Esophagus muscularis mucosa (tissue), 4 donors: ENCODE data around the gene KCNG1. TPM values are rescaled to one million over a fixed set of nuclear protein-coding genes. Genes with fewer than 3 reads are reported as not detected.

Experiments
- DNase-seq: peaks from one replicate; pipeline ENCODE4 v3.0.0-alpha.2; 2017; ENCODE audit errors: extremely low spot score
- H3K27ac ChIP-seq, 4 donors: fragments of 200-600 bp; sonication (generic); replicated peaks in 1 of 4; 1 replicate in 3 of 4; 2 replicates in 1 of 4; pipeline ENCODE4 v1.5.1; 2016 to 2019; ENCODE audit warnings: mild to moderate bottlenecking in 1 of 4
- H3K27me3 ChIP-seq, 4 donors: fragments of 200-600 bp; sonication (generic); one replicate each; pipeline versions ENCODE4 v1.5.1 to v1.6.0; 2016 to 2019
- H3K36me3 ChIP-seq, 4 donors: fragments of 200-600 bp; sonication (generic); one replicate each; pipeline ENCODE4 v1.5.1; 2016 to 2019
- H3K4me1 ChIP-seq, 4 donors: fragments of 200-600 bp; sonication (generic); one replicate each; pipeline ENCODE4 v1.5.1; 2016 to 2019
- H3K4me3 ChIP-seq, 4 donors: fragments of 200-600 bp; sonication (generic); 1 replicate in 2 of 4; 2 replicates in 2 of 4; pipeline ENCODE4 v1.5.1; 2016 to 2019; ENCODE audit warnings: mild to moderate bottlenecking in 4 of 4, moderate library complexity in 1 of 4
- H3K9me3 ChIP-seq, 4 donors: fragments of 200-600 bp; sonication (generic); 1 replicate in 3 of 4; 2 replicates in 1 of 4; pipeline ENCODE4 v1.5.1; 2016 to 2019
- EP300 ChIP-seq: sonication (generic); formaldehyde crosslinking; IDR thresholded peaks from one replicate; pipeline ENCODE4 v1.6.1; 2017; ENCODE audit warnings: antibody characterized with exemption
- POLR2A ChIP-seq: fragments of 450-650 bp; IDR thresholded peaks from one replicate; pipeline ENCODE4 v1.6.1; 2017; ENCODE audit warnings: antibody characterized with exemption, moderate library complexity, mild to moderate bottlenecking, low read depth
- POLR2AphosphoS5 ChIP-seq, 2 donors: sonication (generic); formaldehyde crosslinking; IDR thresholded peaks; one replicate each; pipeline ENCODE4 v1.6.1; 2017; ENCODE audit warnings: antibody characterized with exemption in 2 of 2
- WGBS: methylation state at CpG from one replicate; pipeline ENCODE4 v1.1.5; 2018; 5-methylcytosine and 5-hydroxymethylcytosine counted together
- intact Hi-C: fragments of 100-400 bp; cut with DNase I; formaldehyde crosslinking; loops from one replicate; pipeline ENCODE4 v1.15.1; 2023
- total RNA-seq, 4 donors: library from RNA; depleted of rRNA; stranded (reverse); fragments of >200 nt; gene quantifications; one replicate each; pipeline versions ENCODE4 v1.1.0 to v1.2.1, GENCODE V29; 2016
- TF ChIP-seq, protein P1 (sequence below), 3 experiments: fragments of 200-600 bp in 2 of 3; fragments of 450-650 bp in 1 of 3; sonication (generic) in 2 of 3; IDR thresholded peaks; one replicate each; pipeline ENCODE4 v1.5.1; 2017 to 2019; ENCODE audit warnings: antibody characterized with exemption in 3 of 3, mild to moderate bottlenecking in 2 of 3, moderate library complexity in 1 of 3

The KCNG1 gene
- total RNA-seq, 4 donors from 2014 or later = 0.42 to 2.2 (median 0.64) TPM

DNA sequence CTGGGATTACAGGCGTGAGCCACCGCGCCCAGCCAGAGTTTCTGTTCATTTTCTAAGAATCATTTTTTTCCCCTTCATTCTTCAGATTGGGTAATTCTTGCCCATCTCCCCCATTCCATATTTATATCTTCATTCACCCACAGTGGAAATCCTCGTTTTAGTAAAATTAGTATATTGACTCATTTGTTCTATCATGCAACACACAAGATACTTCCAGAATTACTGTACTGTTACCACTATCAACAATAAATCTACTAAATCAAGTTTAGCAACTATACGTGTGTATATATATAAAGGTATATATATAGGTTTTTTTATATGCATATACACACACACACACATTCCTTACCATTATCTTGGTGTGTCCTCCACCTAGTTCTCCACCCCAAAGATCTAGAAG lies 41.2 kb upstream of the KCNG1 start:
- H3K36me3 ChIP-seq = no peaks in the 10 kb centered on the region
- peaks cover 0 to 34% (median 0%) of the 10 kb centered on the region in 4 donors for H3K27me3 ChIP-seq
- no peaks in the 10 kb centered on the region for H3K9me3 ChIP-seq
- H3K27ac ChIP-seq = no peak overlapping the region
- H3K4me1 ChIP-seq = no peaks in the 10 kb centered on the region
- intact Hi-C loops = no loop called here
- 79% methylated on average over 5 of the region's 5 CpGs for WGBS
- no peak overlapping the region for H3K4me3 ChIP-seq
- no peak for DNase-seq
- TF ChIP-seq EP300 (no peak), POLR2AphosphoS5 (IDR thresholded peaks at IDR 0.05) (no peak), POLR2A (no peak)
- TF ChIP-seq, protein P1, sequence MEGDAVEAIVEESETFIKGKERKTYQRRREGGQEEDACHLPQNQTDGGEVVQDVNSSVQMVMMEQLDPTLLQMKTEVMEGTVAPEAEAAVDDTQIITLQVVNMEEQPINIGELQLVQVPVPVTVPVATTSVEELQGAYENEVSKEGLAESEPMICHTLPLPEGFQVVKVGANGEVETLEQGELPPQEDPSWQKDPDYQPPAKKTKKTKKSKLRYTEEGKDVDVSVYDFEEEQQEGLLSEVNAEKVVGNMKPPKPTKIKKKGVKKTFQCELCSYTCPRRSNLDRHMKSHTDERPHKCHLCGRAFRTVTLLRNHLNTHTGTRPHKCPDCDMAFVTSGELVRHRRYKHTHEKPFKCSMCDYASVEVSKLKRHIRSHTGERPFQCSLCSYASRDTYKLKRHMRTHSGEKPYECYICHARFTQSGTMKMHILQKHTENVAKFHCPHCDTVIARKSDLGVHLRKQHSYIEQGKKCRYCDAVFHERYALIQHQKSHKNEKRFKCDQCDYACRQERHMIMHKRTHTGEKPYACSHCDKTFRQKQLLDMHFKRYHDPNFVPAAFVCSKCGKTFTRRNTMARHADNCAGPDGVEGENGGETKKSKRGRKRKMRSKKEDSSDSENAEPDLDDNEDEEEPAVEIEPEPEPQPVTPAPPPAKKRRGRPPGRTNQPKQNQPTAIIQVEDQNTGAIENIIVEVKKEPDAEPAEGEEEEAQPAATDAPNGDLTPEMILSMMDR (IDR thresholded peaks at IDR 0.05) = no peak

DNA sequence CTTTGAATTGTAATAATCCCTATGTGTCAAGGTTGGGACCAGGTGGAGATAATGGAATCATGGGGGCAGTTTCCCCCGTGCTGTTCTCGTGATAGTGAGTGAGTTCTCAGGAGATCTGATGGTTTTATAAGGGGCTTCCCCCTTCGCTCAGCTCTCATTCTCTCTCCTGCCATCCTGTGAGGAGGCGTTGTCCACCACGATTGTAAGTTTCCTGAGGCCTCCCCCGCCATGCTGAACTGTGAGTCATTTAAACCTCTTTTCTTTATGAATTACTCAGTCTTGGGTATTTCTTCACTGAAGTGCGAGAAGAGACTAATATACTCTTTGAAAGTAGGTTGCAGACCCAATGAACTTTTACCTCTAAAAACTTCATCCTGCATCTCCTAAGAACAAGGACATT lies 39.2 kb upstream of the KCNG1 start:
- Histone ChIP-seq H3K4me3 (no peak overlapping the region), H3K4me1 (no peaks in the 10 kb centered on the region), H3K9me3 (peaks cover 0 to 1% (median 0%) of the 10 kb centered on the region in 4 donors), H3K27me3 (peaks cover 0 to 38% (median 0%) of the 10 kb centered on the region in 4 donors), H3K36me3 (no peaks in the 10 kb centered on the region), H3K27ac (no peak overlapping the region)
- intact Hi-C loops = no loop called here
- 76% methylated on average over 7 of the region's 7 CpGs for WGBS
- no peak for TF ChIP-seq EP300
- no peak for TF ChIP-seq POLR2A
- TF ChIP-seq, protein P1 (IDR thresholded peaks at IDR 0.05) = no peak
- no peak for TF ChIP-seq POLR2AphosphoS5 (IDR thresholded peaks at IDR 0.05)
- DNase-seq = no peak

DNA sequence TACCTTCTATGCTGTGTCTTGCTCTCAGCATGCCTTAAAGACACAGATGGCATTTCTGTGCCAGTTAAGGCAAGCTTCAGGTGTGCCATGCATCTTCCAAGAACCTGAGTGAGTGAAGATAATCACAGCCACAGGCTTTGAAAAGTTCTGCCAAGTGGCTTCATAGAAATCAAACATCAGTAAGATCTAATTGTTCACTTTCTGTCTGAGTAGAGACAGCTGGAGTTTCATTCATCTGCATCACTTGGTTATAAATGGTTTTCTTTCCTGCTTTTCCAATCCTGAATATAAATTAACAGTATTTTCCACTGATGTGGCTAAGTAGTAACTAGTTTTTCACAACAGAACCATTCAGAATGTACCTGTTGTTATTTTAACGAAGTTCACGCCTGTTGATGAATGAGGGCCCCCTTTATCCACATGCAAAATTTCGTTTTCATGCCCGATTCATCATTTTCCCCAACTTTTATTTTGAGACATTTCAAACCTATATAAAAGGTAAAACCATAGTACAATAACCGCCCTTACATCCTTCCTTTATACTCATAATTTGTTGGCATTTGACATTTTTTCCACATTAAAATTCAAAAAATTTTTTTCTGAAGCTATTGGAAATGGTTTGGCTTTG lies 38.6 kb upstream of the KCNG1 start:
- peaks cover 0 to 5% (median 0%) of the 10 kb centered on the region in 4 donors for H3K9me3 ChIP-seq
- peaks cover 0 to 39% (median 2%) of the 10 kb centered on the region in 4 donors for H3K27me3 ChIP-seq
- DNase-seq = no peak
- H3K27ac ChIP-seq = no peak overlapping the region
- intact Hi-C loops = no loop called here
- WGBS = 79% methylated on average over 5 of the region's 5 CpGs
- H3K4me3 ChIP-seq = no peak overlapping the region
- TF ChIP-seq POLR2A (no peak), EP300 (no peak), POLR2AphosphoS5 (IDR thresholded peaks at IDR 0.05) (no peak)
- TF ChIP-seq, protein P1 (IDR thresholded peaks at IDR 0.05) = no peak
- H3K36me3 ChIP-seq = no peaks in the 10 kb centered on the region
- H3K4me1 ChIP-seq = no peaks in the 10 kb centered on the region

DNA sequence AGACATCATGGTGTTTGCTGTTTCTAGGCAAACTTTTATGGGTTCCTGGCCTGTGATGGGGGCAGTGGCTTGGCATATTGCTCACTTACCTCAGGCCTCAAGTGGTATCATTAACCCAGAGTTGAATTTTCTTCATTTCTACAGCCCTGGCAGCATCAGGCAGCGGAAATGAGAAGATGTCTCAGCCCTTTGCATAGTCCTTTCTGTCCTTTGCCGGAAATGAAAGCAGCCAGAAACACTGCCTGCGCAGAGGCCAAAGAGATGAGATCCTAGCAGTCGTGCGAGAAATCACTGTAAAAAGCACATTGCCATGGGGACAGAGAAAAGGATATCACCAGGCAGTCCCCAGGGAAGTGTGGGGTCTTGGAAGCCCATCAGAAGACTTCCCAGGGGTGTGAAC lies 37.4 kb upstream of the KCNG1 start:
- Histone ChIP-seq H3K4me3 (no peak overlapping the region), H3K27me3 (peaks cover 0 to 47% (median 4%) of the 10 kb centered on the region in 4 donors), H3K9me3 (peaks cover 0 to 5% (median 0%) of the 10 kb centered on the region in 4 donors), H3K36me3 (no peaks in the 10 kb centered on the region), H3K27ac (no peak overlapping the region), H3K4me1 (no peaks in the 10 kb centered on the region)
- no peak for TF ChIP-seq POLR2A
- no peak for TF ChIP-seq EP300
- TF ChIP-seq POLR2AphosphoS5 (IDR thresholded peaks at IDR 0.05) = no peak
- TF ChIP-seq, protein P1 (IDR thresholded peaks at IDR 0.05) = no peak
- WGBS = 86% methylated on average over 5 of the region's 5 CpGs
- intact Hi-C loops = no loop called here
- no peak for DNase-seq

DNA sequence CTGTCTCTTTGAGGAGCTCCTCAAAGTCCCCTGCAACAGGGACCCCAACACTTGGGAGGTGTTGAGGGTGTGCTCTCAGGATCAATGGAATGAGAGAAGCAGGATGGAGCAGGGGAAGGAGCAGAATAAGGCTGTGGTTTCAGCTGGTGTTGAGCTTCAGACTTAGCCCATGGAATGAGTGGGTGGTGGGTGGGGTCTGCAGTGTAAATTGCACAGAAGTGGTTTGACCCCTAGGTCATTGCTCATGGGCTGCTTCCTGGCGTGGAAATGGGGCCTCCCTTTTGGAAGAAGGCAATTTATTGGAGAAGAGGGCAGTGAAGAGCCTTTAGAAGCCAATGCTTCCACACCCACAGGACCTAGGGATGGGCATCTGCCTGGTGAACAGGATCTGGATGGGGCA lies 37.0 kb upstream of the KCNG1 start:
- H3K36me3 ChIP-seq = no peaks in the 10 kb centered on the region
- H3K27me3 ChIP-seq = peaks cover 0 to 51% (median 4%) of the 10 kb centered on the region in 4 donors
- DNase-seq = no peak
- no peaks in the 10 kb centered on the region for H3K4me1 ChIP-seq
- WGBS = 48% methylated on average over 1 of the region's 1 CpG
- TF ChIP-seq, protein P1 (IDR thresholded peaks at IDR 0.05) = no peak
- TF ChIP-seq POLR2AphosphoS5 (IDR thresholded peaks at IDR 0.05) = no peak
- TF ChIP-seq POLR2A = no peak
- no peak for TF ChIP-seq EP300
- no peak overlapping the region for H3K4me3 ChIP-seq
- H3K27ac ChIP-seq = no peak overlapping the region
- H3K9me3 ChIP-seq = peaks cover 0 to 5% (median 0%) of the 10 kb centered on the region in 4 donors
- intact Hi-C loops = no loop called here
